ES-I3 (cell line): ENCODE data around the gene LYRM1.
"Not testable (repeated sequence)": the region's sequence is repeated elsewhere in the genome, so short reads cannot be mapped to it uniquely, and the experiment has no call there.

Experiments
- H3K36me3 ChIP-seq: 2 replicates; pipeline ENCODE4 v1.6.1; 2013; ENCODE audit warnings: mild to moderate bottlenecking, low read length, control low read depth, moderate library complexity; ENCODE audit not compliant: insufficient read depth
- H3K4me1 ChIP-seq: 2 replicates; pipeline ENCODE4 v1.6.1; 2013; ENCODE audit warnings: mild to moderate bottlenecking, control low read depth, low read length; ENCODE audit not compliant: insufficient read depth
- H3K9ac ChIP-seq: 2 replicates; pipeline ENCODE4 v1.6.1; 2013; ENCODE audit warnings: low read depth, mild to moderate bottlenecking, low read length, moderate library complexity
- H3K9me3 ChIP-seq: 2 replicates; pipeline ENCODE4 v1.6.1; 2013; ENCODE audit warnings: mild to moderate bottlenecking, low read length, moderate library complexity; ENCODE audit not compliant: control insufficient read depth, insufficient read depth

Gene LYRM1

GRCh38 chr16:20900299-20901067, at the start of gene LYRM1, which contains the start of gene DCUN1D3:
Gene LYRM1 (plus strand): TSS chr16:20900771. CDS start chr16:20915556, 14,785 bp downstream.
Gene DCUN1D3 (minus strand): TSS chr16:20900358. CDS start chr16:20862538, 37,820 bp downstream.
- peak within 1 kb of the TSS; percentile 85 for H3K9ac ChIP-seq
- peaks cover 2% of the 10 kb centered on the region; the same call in 1 of the 2 replicates for H3K36me3 ChIP-seq
- peaks cover 5% of the 10 kb centered on the region; the same call in 1 of the 2 replicates for H3K4me1 ChIP-seq
- no peaks in the 10 kb centered on the region for H3K9me3 ChIP-seq

- Histone ChIP-seq H3K9me3 (no peaks in the 10 kb centered on the region), H3K9ac (no peak overlapping the region), H3K36me3 (no peaks in the 10 kb centered on the region), H3K4me1 (no peaks in the 10 kb centered on the region)
These were observed 49.6 kb upstream of the LYRM1 start for GRCh38 chr16:20850981-20851380.

- Histone ChIP-seq H3K4me1 (no peaks in the 10 kb centered on the region), H3K9ac (no peak overlapping the region), H3K36me3 (no peaks in the 10 kb centered on the region), H3K9me3 (no peaks in the 10 kb centered on the region)
These were observed 49.0 kb upstream of the LYRM1 start for GRCh38 chr16:20851601-20852000.

GRCh38 chr16:20853143-20853542, 47.4 kb upstream of the LYRM1 start:
- Histone ChIP-seq H3K4me1 (no peaks in the 10 kb centered on the region), H3K9ac (no peak overlapping the region), H3K9me3 (no peaks in the 10 kb centered on the region), H3K36me3 (no peaks in the 10 kb centered on the region)

GRCh38 chr16:20853981-20854620, 46.5 kb upstream of the LYRM1 start:
- no peak overlapping the region for H3K9ac ChIP-seq

GRCh38 chr16:20854963-20855362, 45.6 kb upstream of the LYRM1 start:
- H3K9ac ChIP-seq: no peak overlapping the region
- no peaks in the 10 kb centered on the region for H3K9me3 ChIP-seq
- H3K4me1 ChIP-seq: peaks cover 8% of the 10 kb centered on the region
- no peaks in the 10 kb centered on the region for H3K36me3 ChIP-seq

More at GRCh38 chr16:20853981-20854620, 46.5 kb upstream of the LYRM1 start:
- Histone ChIP-seq H3K4me1 (no peaks in the 10 kb centered on the region), H3K9me3 (no peaks in the 10 kb centered on the region), H3K36me3 (no peaks in the 10 kb centered on the region)

GRCh38 chr16:20857281-20857680, 43.3 kb upstream of the LYRM1 start:
- Histone ChIP-seq H3K9me3 (no peaks in the 10 kb centered on the region), H3K4me1 (peaks cover 19% of the 10 kb centered on the region), H3K9ac (no peak overlapping the region), H3K36me3 (no peaks in the 10 kb centered on the region)

- no peaks in the 10 kb centered on the region for H3K36me3 ChIP-seq
- H3K4me1 ChIP-seq: peaks cover 24% of the 10 kb centered on the region
- H3K9me3 ChIP-seq: no peaks in the 10 kb centered on the region
- no peak overlapping the region for H3K9ac ChIP-seq
These were observed 41.3 kb upstream of the LYRM1 start for GRCh38 chr16:20859229-20859628.

GRCh38 chr16:20859699-20860098, 40.9 kb upstream of the LYRM1 start:
- no peaks in the 10 kb centered on the region for H3K36me3 ChIP-seq
- H3K9me3 ChIP-seq: no peaks in the 10 kb centered on the region
- H3K9ac ChIP-seq: no peak overlapping the region
- peaks cover 24% of the 10 kb centered on the region for H3K4me1 ChIP-seq

- peaks cover 24% of the 10 kb centered on the region for H3K4me1 ChIP-seq
- no peaks in the 10 kb centered on the region for H3K9me3 ChIP-seq
- no peaks in the 10 kb centered on the region for H3K36me3 ChIP-seq
- no peak overlapping the region for H3K9ac ChIP-seq
These were observed 40.2 kb upstream of the LYRM1 start for GRCh38 chr16:20860361-20860760.

GRCh38 chr16:20860995-20861394, 39.6 kb upstream of the LYRM1 start:
- not testable (repeated sequence) for H3K9ac ChIP-seq, H3K9me3 ChIP-seq, H3K36me3 ChIP-seq
- peaks cover 31% of the 10 kb centered on the region for H3K4me1 ChIP-seq

GRCh38 chr16:20862162-20862960, 38.2 kb upstream of the LYRM1 start:
- Histone ChIP-seq H3K36me3 (no peaks in the 10 kb centered on the region), H3K4me1 (peaks cover 37% of the 10 kb centered on the region), H3K9me3 (no peaks in the 10 kb centered on the region), H3K9ac (no peak overlapping the region)

GRCh38 chr16:20864376-20864775, 36.2 kb upstream of the LYRM1 start:
- not testable (repeated sequence) for H3K36me3 ChIP-seq, H3K9me3 ChIP-seq, H3K9ac ChIP-seq
- peaks cover 35% of the 10 kb centered on the region for H3K4me1 ChIP-seq

GRCh38 chr16:20865420-20866131, 35.0 kb upstream of the LYRM1 start:
- peaks cover 23% of the 10 kb centered on the region for H3K4me1 ChIP-seq
- no peak overlapping the region; the same call in 1 of the 2 replicates for H3K9ac ChIP-seq
- H3K9me3 ChIP-seq: no peaks in the 10 kb centered on the region
- H3K36me3 ChIP-seq: no peaks in the 10 kb centered on the region
